ENCODE measurements around the gene SYAP1.

DNA sequence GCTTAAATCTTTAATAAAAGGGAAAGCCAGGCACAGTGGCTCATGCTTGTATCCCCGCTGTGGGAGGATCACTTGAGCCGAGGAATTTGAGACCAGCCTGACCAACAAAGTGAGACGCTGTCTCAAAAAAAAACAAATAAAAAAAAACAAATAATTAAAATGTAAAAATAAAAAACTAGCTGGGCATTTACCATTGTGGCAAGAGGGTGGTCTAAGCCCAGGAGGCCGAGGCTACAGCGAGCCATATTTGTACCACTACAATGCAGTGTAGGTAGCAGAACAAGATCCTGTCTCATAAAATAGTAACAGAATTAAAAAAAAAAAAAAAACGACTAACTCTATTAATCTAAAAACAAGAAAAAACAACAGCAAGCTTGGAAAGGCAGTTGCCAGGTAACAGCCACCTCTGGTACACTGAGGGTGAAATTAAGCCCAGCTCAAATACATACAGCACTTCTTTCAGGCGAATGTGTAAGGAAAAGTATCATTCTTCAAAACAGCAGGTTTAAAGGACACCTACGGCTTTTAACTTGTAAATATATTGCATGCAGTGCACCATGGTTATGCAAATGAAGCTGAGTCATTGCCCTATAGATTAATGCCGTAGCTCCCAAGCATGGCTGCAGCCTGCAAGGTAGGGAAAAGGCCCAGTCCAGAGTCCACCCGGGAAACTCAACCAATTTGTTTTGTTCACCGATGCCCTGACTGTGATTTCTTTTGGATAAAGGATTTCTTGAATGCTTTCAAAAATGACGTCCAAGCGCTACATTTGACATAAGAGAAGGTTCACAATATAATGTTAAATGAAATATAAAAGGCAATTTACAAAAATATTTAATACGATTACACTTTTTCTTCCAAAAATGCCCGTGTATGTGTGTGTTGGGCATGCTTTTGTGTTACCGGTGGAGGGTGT, 52.3 kb downstream of the SYAP1 start:
- TF ChIP-seq, protein P1, sequence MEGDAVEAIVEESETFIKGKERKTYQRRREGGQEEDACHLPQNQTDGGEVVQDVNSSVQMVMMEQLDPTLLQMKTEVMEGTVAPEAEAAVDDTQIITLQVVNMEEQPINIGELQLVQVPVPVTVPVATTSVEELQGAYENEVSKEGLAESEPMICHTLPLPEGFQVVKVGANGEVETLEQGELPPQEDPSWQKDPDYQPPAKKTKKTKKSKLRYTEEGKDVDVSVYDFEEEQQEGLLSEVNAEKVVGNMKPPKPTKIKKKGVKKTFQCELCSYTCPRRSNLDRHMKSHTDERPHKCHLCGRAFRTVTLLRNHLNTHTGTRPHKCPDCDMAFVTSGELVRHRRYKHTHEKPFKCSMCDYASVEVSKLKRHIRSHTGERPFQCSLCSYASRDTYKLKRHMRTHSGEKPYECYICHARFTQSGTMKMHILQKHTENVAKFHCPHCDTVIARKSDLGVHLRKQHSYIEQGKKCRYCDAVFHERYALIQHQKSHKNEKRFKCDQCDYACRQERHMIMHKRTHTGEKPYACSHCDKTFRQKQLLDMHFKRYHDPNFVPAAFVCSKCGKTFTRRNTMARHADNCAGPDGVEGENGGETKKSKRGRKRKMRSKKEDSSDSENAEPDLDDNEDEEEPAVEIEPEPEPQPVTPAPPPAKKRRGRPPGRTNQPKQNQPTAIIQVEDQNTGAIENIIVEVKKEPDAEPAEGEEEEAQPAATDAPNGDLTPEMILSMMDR (IDR thresholded peaks at IDR 0.05): no peak
- TF ChIP-seq POLR2AphosphoS5 (IDR thresholded peaks at IDR 0.05) (no peak), POLR2A (IDR thresholded peaks at IDR 0.05) (no peak)
